ENCODE data around the gene TMEM109. TPM values are rescaled to one million over a fixed set of nuclear protein-coding genes. Genes with fewer than 3 reads are reported as not detected.

The TMEM109 gene
- total and polyA plus RNA-seq, 9 of the 15 experiments (the other 6 are each of a cell fraction or from before 2014, with no cell fraction given): 9.2 to 71.3 (median 30.5) TPM

- TF ChIP-seq TFE3 (CRISPR knock-in tag; IDR thresholded peaks at IDR 0.05) (peak; percentile 97), NFE2 (IDR thresholded peaks at IDR 0.05; ENCODE audit: low read depth) (no peak), ZBTB5 (IDR thresholded peaks at IDR 0.05) (no peak), STAT6 (CRISPR knock-in tag; IDR thresholded peaks at IDR 0.05) (no peak), BRD9 (IDR thresholded peaks at IDR 0.05; ENCODE audit: low read depth, partially characterized antibody) (no peak), HBP1 (CRISPR knock-in tag; IDR thresholded peaks at IDR 0.05) (0 out of 2 replicates have a peak, but pooled peaks have one; percentile 47), USF1 (CRISPR knock-in tag; IDR thresholded peaks at IDR 0.05) (peak; percentile 78), HMGN3 (IDR thresholded peaks at IDR 0.05; ENCODE audit: borderline replicate concordance, extremely low read depth, insufficient read length, low read depth, low read length) (no peak), ZNF41 (CRISPR knock-in tag; conservative IDR thresholded peaks at IDR 0.05) (no peak), NR4A1 (CRISPR knock-in tag; IDR thresholded peaks at IDR 0.05) (no peak), NR4A1 (tag; IDR thresholded peaks at IDR 0.05) (no peak), HMGXB4 (CRISPR knock-in tag; IDR thresholded peaks at IDR 0.05) (no peak), CEBPG (CRISPR knock-in tag; IDR thresholded peaks at IDR 0.05) (no peak), CEBPG (tag; conservative IDR thresholded peaks at IDR 0.05 in 1 of 2, IDR thresholded peaks at IDR 0.05 in 1 of 2) (no peak), HDAC2 (IDR thresholded peaks at IDR 0.05) (no peak)
Observed at GRCh38 chr11:60889869-60890311, 24.1 kb upstream of the TMEM109 start (continued).

Data from K562 (cell line).